ENCODE results near the gene CALML6.

CALML6 gene

GRCh38 chr1:1943834-1944570 lies 28.9 kb downstream of the CALML6 start (continued):
- TF ChIP-seq ZXDB (tag by site-specific recombination; IDR thresholded peaks at IDR 0.05) (peak; percentile 69; the same call in 1 of the 2 replicates), BCL11A (tag by site-specific recombination; IDR thresholded peaks at IDR 0.05; ENCODE audit: low read depth) (0 out of 2 replicates have a peak, but pooled peaks have one; percentile 18), ZBTB26 (tag by site-specific recombination; optimal IDR thresholded peaks at IDR 0.05) (peak; percentile 79), KLF17 (tag by site-specific recombination; IDR thresholded peaks at IDR 0.05) (0 out of 2 replicates have a peak, but pooled peaks have one; percentile 67), ZNF692 (tag by site-specific recombination; IDR thresholded peaks at IDR 0.05) (peak; percentile 51; the same call in 1 of the 2 replicates), PRDM10 (tag by site-specific recombination; IDR thresholded peaks at IDR 0.05) (peak; percentile 45; the same call in 1 of the 2 replicates), ZNF280C (tag by site-specific recombination; IDR thresholded peaks at IDR 0.05) (no peak), ZSCAN4 (tag by site-specific recombination; IDR thresholded peaks at IDR 0.05) (peak; percentile 69), ZNF221 (tag by site-specific recombination; IDR thresholded peaks at IDR 0.05; ENCODE audit: borderline replicate concordance) (no peak), ZNF2 (tag by site-specific recombination; IDR thresholded peaks at IDR 0.05) (peak; percentile 98), INSM2 (tag by site-specific recombination; IDR thresholded peaks at IDR 0.05) (0 out of 2 replicates have a peak, but pooled peaks have one; percentile 34), ZBTB17 (tag by site-specific recombination; IDR thresholded peaks at IDR 0.05) (peak; percentile 95), YY1 (tag by site-specific recombination; IDR thresholded peaks at IDR 0.05) (peak; percentile 52; the same call in 1 of the 2 replicates), SP7 (tag by site-specific recombination; IDR thresholded peaks at IDR 0.05) (peak; percentile 45)
